ENCODE data around the gene JAKMIP3. TPM values are rescaled to one million over a fixed set of nuclear protein-coding genes. Genes with fewer than 3 reads are reported as not detected.

Gene JAKMIP3
- total RNA-seq, 4 donors from 2014 or later, result 0.04 to 0.19 (median 0.13) TPM; not detected in 1

GRCh38 chr10:132100556-132101349 is 35.0 kb downstream of the JAKMIP3 start:
- Histone ChIP-seq H3K27ac (no peak overlapping the region), H3K9me3 (no peaks in the 10 kb centered on the region), H3K4me1 (peaks cover 0 to 6% (median under 1%) of the 10 kb centered on the region in 3 donors), H3K36me3 (no peaks in the 10 kb centered on the region), H3K4me3 (no peak overlapping the region), H3K27me3 (no peaks in the 10 kb centered on the region)
- intact Hi-C loops (cut with DNase I), result no loop called here
- WGBS, 2 donors, result 70 to 80% methylated on average over 19 to 24 of the region's 27 CpGs
- no peak for TF ChIP-seq CTCF (IDR thresholded peaks at IDR 0.05)
- no peak for TF ChIP-seq POLR2A (IDR thresholded peaks at IDR 0.05)
- DNase-seq, result no peak

GRCh38 chr10:132101529-132101928 is 35.8 kb downstream of the JAKMIP3 start:
- no peak for TF ChIP-seq CTCF (IDR thresholded peaks at IDR 0.05)
- TF ChIP-seq POLR2A (IDR thresholded peaks at IDR 0.05), result no peak
- intact Hi-C loops (cut with DNase I), result no loop called here
- Histone ChIP-seq H3K36me3 (no peaks in the 10 kb centered on the region), H3K4me1 (no peaks in the 10 kb centered on the region), H3K4me3 (no peak overlapping the region), H3K9me3 (no peaks in the 10 kb centered on the region), H3K27me3 (no peaks in the 10 kb centered on the region), H3K27ac (no peak overlapping the region)
- DNase-seq, result no peak
- 51 to 64% methylated on average over 9 to 10 of the region's 10 CpGs for WGBS, 2 donors

DNA sequence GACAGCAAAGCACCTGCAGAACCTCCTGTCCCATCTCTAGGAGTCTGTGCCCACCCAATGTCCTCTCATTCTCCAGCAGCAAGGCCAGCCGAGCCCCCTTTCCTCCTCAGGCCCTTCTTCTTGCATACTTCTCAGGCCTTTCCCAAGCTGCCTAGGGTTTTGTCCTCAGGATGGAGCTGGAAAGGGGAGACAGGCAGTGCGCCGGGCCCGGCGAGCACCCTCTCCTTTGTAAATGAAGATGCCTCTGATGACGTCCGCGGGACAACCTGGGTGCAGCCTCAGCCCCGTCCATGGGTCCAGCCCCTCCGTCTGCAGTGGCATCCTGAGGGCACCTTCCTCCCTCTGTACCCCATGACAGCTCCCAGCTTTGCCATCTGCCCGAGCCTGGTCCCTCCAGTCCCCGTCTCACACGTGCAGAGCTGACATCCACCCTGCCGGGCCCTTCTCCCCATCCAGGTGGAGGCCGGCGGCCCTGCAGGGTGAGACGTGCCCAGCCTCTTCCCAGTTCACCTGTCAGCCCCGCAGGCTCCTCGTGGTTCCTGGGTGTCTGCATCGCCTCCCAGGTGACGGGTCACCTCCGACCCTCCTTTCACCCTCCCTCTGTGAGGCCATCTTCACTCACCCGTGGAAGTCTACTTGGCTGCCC is 36.4 kb downstream of the JAKMIP3 start:
- no peak for DNase-seq
- intact Hi-C loops (cut with DNase I), result no loop called here
- 62 to 84% methylated on average over 16 to 22 of the region's 23 CpGs for WGBS, 2 donors

DNA sequence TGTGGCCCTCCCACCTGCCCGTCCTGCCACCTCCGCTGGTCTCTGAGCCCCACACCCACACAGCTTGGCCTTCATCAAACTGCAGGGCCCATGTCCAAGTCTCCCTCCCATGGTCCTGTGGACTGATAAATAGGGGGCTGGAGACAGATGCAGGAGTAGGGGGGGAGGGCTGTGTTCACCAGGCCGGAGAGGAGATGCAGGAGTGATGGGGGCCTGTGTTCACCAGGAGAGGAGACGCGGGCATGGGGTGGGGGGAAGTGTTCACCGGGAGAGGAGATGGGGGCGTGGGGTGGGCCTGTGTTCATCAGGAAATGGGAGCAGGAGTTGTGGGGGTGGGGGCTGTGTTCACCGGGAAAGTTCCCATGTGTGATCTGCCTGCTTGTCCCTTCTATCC is 37.0 kb downstream of the JAKMIP3 start:
- 70 to 94% methylated on average over 4 to 6 of the region's 8 CpGs for WGBS, 2 donors
- Histone ChIP-seq H3K4me3 (no peak overlapping the region), H3K36me3 (no peaks in the 10 kb centered on the region), H3K27ac (no peak overlapping the region), H3K9me3 (no peaks in the 10 kb centered on the region), H3K27me3 (no peaks in the 10 kb centered on the region), H3K4me1 (no peaks in the 10 kb centered on the region)
- no peak for DNase-seq
- TF ChIP-seq POLR2A (IDR thresholded peaks at IDR 0.05), result no peak
- TF ChIP-seq CTCF (IDR thresholded peaks at IDR 0.05), result no peak
- intact Hi-C loops (cut with DNase I), result no loop called here

More for the DNA sequence above, 36.4 kb downstream of the JAKMIP3 start:
- no peaks in the 10 kb centered on the region for H3K36me3 ChIP-seq
- no peaks in the 10 kb centered on the region for H3K27me3 ChIP-seq
- no peaks in the 10 kb centered on the region for H3K4me1 ChIP-seq
- H3K4me3 ChIP-seq, result no peak overlapping the region
- no peaks in the 10 kb centered on the region for H3K9me3 ChIP-seq
- no peak overlapping the region for H3K27ac ChIP-seq
- TF ChIP-seq CTCF (IDR thresholded peaks at IDR 0.05) (no peak), POLR2A (IDR thresholded peaks at IDR 0.05) (no peak)

Measured in esophagus squamous epithelium (tissue), 5 donors.